ENCODE measurements around the gene SGTA. TPM values are rescaled to one million over a fixed set of nuclear protein-coding genes. Genes with fewer than 3 reads are reported as not detected.

Gene SGTA
- total RNA-seq, 2 donors from 2014 or later, result 72.4 to 87.9 TPM

DNA sequence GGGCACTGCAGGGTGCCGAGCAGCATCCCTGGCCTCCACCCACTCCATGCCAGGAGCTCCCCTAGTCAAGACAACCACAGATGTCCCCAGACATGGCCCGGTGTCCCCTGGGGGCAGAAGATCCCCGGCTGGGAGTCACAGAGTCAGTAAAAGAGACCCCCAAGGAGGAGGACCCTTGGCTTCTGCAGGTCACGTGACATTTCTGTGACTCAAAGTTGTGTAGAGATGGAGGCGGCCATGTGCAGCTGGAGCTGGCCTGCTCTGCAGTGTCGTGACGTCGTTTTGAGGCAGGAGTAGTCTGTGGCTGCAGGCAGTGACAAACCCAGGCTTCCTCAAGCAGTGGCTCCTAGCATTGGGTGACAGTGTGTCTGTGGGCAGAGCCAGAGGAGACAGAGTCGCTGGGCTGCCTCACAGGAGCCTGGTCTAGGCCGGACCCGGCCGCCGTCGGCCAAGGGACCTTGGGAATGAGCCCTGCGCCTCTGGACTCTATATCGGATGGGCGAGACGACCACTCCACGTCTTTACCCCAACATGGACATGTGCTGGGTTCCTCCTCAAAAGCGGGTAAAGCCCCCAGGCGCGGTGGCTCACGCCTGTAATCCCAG is 54.2 kb downstream of the SGTA start:
- intact Hi-C loops (cut with DNase I), result no loop called here
- Histone ChIP-seq H3K27me3 (replicated peaks; ENCODE audit: insufficient read depth) (no peaks in the 10 kb centered on the region), H3K4me3 (no peak overlapping the region), H3K27ac (no peak overlapping the region), H3K9me3 (no peaks in the 10 kb centered on the region), H3K4me1 (replicated peaks) (no peaks in the 10 kb centered on the region), H3K36me3 (no peaks in the 10 kb centered on the region)
- no peak for DNase-seq (ENCODE audit: low spot score)
- WGBS, result 84% methylated on average over 23 of the region's 23 CpGs
- TF ChIP-seq POLR2AphosphoS5 (IDR thresholded peaks at IDR 0.05), result no peak
- TF ChIP-seq, protein P1, sequence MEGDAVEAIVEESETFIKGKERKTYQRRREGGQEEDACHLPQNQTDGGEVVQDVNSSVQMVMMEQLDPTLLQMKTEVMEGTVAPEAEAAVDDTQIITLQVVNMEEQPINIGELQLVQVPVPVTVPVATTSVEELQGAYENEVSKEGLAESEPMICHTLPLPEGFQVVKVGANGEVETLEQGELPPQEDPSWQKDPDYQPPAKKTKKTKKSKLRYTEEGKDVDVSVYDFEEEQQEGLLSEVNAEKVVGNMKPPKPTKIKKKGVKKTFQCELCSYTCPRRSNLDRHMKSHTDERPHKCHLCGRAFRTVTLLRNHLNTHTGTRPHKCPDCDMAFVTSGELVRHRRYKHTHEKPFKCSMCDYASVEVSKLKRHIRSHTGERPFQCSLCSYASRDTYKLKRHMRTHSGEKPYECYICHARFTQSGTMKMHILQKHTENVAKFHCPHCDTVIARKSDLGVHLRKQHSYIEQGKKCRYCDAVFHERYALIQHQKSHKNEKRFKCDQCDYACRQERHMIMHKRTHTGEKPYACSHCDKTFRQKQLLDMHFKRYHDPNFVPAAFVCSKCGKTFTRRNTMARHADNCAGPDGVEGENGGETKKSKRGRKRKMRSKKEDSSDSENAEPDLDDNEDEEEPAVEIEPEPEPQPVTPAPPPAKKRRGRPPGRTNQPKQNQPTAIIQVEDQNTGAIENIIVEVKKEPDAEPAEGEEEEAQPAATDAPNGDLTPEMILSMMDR (IDR thresholded peaks at IDR 0.05), result no peak
- no peak for TF ChIP-seq POLR2A (IDR thresholded peaks at IDR 0.05)

DNA sequence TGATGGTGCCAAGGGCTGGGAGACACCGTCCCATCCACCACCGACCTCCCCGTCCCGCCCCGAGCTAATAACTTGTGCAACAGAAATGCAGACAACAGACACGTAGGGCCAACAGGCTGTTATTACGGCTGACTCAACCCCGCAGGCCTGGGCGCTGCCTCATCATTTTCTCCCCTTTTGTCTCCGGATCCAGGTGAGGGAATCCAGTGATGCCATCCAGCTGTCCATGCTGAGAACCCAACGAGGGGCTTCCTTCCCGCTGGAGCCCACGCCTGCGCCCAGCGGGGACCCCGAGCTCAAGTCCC is 55.5 kb downstream of the SGTA start:
- H3K27me3 ChIP-seq (replicated peaks; ENCODE audit: insufficient read depth), result no peaks in the 10 kb centered on the region
- no peaks in the 10 kb centered on the region for H3K4me1 ChIP-seq (replicated peaks)
- no peak overlapping the region for H3K4me3 ChIP-seq
- H3K9me3 ChIP-seq, result no peaks in the 10 kb centered on the region
- no peak for DNase-seq (ENCODE audit: low spot score)
- H3K36me3 ChIP-seq, result no peaks in the 10 kb centered on the region
- H3K27ac ChIP-seq, result no peak overlapping the region
- TF ChIP-seq, protein P1 (IDR thresholded peaks at IDR 0.05), result no peak
- TF ChIP-seq POLR2A (IDR thresholded peaks at IDR 0.05), result no peak
- TF ChIP-seq POLR2AphosphoS5 (IDR thresholded peaks at IDR 0.05), result no peak
- intact Hi-C loops (cut with DNase I), result no loop called here
- WGBS, result 51% methylated on average over 15 of the region's 16 CpGs

DNA sequence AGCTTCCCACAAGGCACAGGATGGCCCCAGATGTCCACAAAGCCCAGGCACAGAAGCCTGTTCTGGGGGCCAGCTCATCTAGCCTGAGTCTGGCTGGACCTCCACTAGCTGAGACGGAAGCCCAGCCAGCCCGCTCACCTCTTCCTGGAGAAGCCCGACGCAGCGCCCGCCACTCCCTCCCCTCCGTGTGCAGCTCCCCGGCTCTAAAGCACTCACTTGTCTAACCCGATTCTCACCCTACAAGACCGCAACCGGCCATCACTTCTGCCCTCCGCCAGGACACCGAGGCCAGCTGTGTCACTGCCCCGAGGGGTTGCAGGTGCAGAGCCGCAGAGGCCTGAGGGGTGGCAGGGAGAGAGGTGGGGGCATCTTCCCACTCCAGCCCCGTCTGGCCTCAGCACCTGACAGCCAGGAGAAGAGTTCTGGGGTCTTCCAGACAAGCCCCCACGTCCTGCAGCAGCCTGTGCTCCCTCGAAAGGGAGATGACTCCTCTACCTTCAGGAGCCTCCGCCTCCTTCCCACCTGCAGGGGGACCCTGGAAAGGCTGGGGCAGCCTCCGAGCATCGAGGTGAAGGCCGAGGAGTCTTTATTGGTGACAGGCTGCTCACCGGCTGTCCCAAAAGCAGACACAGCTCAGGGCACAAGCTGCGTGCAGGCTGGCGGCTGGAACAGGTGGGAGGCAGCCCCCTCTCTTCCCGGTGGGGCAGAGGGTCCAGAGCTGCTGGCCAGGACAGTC is 56.0 kb downstream of the SGTA start:
- WGBS, result 12% methylated on average over 25 of the region's 26 CpGs
- intact Hi-C loops (cut with DNase I), result no loop called here

DNA sequence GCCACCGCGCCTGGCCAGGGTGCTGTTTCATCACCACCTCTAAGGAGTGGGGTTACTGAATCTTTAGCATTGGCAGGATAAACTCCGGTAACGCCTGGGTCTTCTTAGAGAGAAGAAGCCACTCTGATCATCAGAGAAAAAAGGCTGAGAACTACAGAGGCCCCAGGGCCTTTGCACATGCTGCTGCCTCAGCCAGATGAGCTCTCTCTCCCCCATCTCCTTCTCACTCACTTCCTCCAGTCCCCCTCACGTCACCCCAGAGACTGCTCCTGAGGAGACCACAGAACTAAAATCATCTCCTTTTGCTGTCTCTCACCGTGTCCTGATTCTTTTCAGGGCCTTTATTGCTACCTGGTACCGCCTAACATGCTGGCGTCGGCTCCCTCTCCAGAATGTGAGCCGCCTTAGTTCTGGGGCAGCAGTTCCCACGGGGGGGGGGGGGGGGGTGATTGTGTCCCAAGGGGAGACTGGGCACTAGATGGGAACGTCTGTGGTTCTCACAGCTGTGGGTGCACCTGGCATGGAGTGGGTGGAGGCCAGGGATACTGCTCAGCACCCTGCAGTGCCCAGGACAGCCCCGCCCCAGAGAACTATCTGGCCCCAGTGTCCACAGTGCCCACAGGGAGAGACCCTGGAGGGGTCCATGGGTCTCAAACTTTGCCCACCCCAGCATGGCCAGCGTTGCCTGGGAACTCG is 56.8 kb downstream of the SGTA start:
- no peaks in the 10 kb centered on the region for H3K4me1 ChIP-seq (replicated peaks)
- intact Hi-C loops (cut with DNase I), result no loop called here
- H3K27ac ChIP-seq, result no peak overlapping the region
- H3K27me3 ChIP-seq (replicated peaks; ENCODE audit: insufficient read depth), result no peaks in the 10 kb centered on the region
- DNase-seq (ENCODE audit: low spot score), result no peak
- 72% methylated on average over 14 of the region's 15 CpGs for WGBS
- H3K9me3 ChIP-seq, result no peaks in the 10 kb centered on the region
- H3K4me3 ChIP-seq, result no peak overlapping the region
- TF ChIP-seq, protein P1 (IDR thresholded peaks at IDR 0.05), result no peak
- no peak for TF ChIP-seq POLR2AphosphoS5 (IDR thresholded peaks at IDR 0.05)
- TF ChIP-seq POLR2A (IDR thresholded peaks at IDR 0.05), result no peak
- H3K36me3 ChIP-seq, result no peaks in the 10 kb centered on the region

More for the DNA sequence above, 56.0 kb downstream of the SGTA start:
- Histone ChIP-seq H3K9me3 (no peaks in the 10 kb centered on the region), H3K27ac (no peak overlapping the region), H3K27me3 (replicated peaks; ENCODE audit: insufficient read depth) (no peaks in the 10 kb centered on the region), H3K4me1 (replicated peaks) (no peaks in the 10 kb centered on the region), H3K36me3 (no peaks in the 10 kb centered on the region), H3K4me3 (no peak overlapping the region)
- TF ChIP-seq, protein P1 (IDR thresholded peaks at IDR 0.05), result no peak
- no peak for TF ChIP-seq POLR2A (IDR thresholded peaks at IDR 0.05)
- no peak for TF ChIP-seq POLR2AphosphoS5 (IDR thresholded peaks at IDR 0.05)
- DNase-seq (ENCODE audit: low spot score), result no peak

All from prostate gland (tissue), 2 donors.